ENCODE data around the gene RPGRIP1.
"Not testable (repeated sequence)": the region's sequence is repeated elsewhere in the genome, so short reads cannot be mapped to it uniquely, and the experiment has no call there.

The RPGRIP1 gene

GRCh38 chr14:21299562-21300130 lies 19.8 kb downstream of the RPGRIP1 start:
- no peak for DNase-seq (ENCODE audit: low read depth in 3 of 3, low spot score in 1 of 3)

DNA sequence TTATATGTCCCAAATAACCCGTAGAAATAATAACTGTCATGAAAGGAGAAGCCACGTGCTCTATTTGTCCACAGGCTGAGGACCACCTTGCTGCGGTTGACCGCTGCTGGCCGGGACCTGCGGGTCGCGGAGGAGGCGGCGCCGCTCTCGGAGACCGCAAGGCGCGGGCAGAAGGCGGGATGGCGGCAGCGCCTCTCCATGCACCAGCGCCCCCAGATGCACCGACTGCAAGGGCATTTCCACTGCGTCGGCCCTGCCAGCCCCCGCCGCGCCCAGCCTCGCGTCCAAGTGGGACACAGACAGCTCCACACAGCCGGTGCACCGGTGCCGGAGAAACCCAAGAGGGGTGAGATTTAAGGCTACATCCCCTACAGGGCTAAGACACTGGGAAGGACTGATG lies 21.0 kb downstream of the RPGRIP1 start:
- DNase-seq (ENCODE audit: low read depth in 3 of 3, low spot score in 1 of 3) = peak in 1 of 3 donors; percentile 15

- no peak for DNase-seq (ENCODE audit: low read depth in 3 of 3, low spot score in 1 of 3)
Measured at GRCh38 chr14:21302013-21302835, 22.3 kb downstream of the RPGRIP1 start.

GRCh38 chr14:21302836-21303140 lies 22.9 kb downstream of the RPGRIP1 start:
- DNase-seq (ENCODE audit: low read depth in 3 of 3, low spot score in 1 of 3) = not testable (repeated sequence)

DNA sequence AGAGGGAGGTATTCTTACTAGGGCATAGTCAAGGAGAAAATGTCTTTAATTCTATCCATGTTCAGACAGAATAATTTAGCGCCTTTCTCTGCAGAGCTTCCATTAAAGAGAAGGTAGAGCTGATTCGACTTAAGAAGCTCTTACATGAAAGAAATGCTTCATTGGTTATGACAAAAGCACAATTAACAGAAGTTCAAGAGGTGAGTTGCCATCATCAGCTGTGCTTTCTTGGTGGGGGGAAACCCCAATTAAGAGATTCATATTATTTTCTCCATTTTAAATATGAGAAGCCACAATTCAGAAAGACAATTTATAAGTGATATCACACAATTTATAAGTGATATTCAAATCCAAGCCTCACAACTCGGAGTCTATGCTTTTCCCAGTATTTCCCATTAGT lies 27.8 kb downstream of the RPGRIP1 start:
- DNase-seq (ENCODE audit: low read depth in 3 of 3, low spot score in 1 of 3) = no peak

DNA sequence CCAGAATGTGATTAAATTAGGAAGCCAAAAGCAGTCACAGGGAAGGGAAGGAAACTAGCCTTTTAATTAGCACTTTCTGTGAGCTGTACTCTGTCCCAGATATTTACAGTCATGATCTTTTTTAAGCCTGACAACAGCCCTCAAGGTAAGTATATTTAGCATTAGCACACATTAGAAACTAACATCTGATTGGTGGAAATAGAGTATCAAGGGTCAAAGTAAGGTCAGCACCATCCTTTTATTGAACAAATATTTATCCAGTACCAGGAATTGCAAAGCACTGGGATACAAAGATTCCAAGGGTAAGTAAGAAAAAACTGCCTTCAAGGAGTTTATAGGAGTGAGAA lies 28.2 kb downstream of the RPGRIP1 start:
- DNase-seq (ENCODE audit: low read depth in 3 of 3, low spot score in 1 of 3) = no peak

DNA sequence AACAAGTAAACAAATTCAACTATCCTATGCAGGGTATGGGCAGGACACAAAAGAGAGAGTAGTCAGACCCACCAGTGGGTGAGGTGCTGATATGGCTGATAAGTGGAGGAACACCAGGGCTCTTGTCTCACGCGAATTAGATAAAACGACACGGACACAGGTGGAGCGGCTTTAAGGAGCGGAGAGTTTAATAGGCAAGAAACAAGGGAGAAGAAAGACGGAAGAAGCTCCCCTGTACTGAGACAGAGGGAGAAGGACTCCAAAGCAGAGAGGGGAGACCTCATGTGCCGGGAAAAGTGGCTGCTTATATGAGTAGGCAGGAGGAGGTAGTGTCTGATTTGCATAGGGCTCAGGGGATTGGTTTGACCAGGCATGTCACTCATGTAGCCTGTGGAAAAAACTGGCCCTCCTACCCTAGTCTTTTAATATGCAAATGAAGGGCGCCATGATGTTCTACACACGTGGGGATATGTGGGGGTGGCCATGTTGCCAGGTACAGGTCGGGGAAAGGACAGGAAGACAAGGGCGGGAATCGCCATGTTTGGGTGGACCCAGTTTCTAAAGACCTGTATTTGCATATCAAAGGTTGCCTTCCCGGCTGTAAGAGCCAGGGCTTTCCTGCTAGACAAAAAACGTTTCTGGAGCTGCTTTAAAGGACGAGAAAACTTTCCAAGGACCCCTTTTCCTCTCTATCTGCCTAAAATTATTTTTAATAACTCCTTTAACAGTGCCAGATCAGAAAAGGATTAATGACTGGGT lies 28.8 kb downstream of the RPGRIP1 start:
- DNase-seq (ENCODE audit: low read depth in 3 of 3, low spot score in 1 of 3) = peak; percentile 46 to 64 (median 48)

DNA sequence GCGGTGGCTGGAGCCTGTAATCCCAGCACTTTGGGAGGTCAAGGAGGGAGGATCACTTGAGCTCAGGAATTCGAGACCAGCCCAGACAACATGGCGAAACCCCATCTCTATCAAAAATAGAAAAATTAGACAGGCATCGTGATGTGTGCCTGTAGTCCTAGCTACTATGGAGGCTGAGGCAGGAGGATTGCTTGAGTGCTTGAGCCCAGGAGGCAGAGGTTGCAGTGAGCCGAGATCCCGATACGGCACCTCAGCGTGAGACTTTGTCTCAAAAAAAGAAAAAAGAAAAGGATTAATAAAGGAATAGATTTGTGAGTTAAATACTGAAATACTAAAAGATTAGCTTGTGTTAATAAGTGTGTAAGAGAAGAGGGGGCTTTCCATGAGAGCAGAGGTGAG lies 29.4 kb downstream of the RPGRIP1 start:
- no peak for DNase-seq (ENCODE audit: low read depth in 3 of 3, low spot score in 1 of 3)

GRCh38 chr14:21309956-21310355 lies 30.1 kb downstream of the RPGRIP1 start:
- DNase-seq (ENCODE audit: low read depth in 3 of 3, low spot score in 1 of 3) = no peak

GRCh38 chr14:21311614-21312013 lies 31.7 kb downstream of the RPGRIP1 start:
- no peak for DNase-seq (ENCODE audit: low read depth in 3 of 3, low spot score in 1 of 3)

GRCh38 chr14:21313512-21313911 lies 33.6 kb downstream of the RPGRIP1 start:
- DNase-seq (ENCODE audit: low read depth in 3 of 3, low spot score in 1 of 3) = no peak

DNA sequence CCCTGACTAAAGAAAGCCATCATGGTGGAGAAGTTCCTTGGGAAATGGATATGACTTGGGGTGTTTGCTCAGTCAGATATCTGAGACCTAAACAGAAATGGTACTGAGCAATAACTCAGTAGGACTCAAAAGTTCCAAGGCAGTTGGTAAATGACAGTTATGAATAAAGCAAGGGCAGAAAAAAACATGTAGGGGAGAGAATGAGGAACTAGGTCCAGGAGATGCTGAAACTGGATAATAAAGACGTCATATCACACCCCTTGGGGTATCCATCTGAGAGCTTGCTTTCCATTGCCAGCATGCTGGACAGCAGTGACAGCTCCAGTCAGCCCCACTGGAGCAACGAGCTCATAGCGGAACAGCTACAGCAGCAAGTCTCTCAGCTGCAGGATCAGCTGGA lies 37.5 kb downstream of the RPGRIP1 start:
- DNase-seq (ENCODE audit: low read depth in 3 of 3, low spot score in 1 of 3) = no peak

DNA sequence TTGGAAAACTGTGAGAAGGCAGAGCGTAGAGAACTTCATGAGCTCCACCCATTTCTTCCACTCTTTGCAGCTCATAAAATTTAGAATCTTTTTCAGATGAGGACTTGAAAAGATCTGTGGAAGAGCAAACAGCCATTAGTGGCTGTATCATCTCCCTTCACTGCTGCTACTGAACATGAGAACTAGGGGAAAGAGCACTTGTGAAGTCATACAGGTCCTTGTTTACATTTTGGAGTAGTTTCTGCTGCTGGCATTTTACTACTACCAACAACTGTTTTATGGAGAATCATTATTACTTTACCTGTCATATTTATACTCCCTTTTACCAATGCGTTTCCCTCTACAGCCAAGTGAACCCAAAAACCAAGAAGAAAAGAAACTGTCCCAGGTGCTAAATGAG lies 41.0 kb downstream of the RPGRIP1 start:
- DNase-seq (ENCODE audit: low read depth in 3 of 3, low spot score in 1 of 3) = no peak

DNA sequence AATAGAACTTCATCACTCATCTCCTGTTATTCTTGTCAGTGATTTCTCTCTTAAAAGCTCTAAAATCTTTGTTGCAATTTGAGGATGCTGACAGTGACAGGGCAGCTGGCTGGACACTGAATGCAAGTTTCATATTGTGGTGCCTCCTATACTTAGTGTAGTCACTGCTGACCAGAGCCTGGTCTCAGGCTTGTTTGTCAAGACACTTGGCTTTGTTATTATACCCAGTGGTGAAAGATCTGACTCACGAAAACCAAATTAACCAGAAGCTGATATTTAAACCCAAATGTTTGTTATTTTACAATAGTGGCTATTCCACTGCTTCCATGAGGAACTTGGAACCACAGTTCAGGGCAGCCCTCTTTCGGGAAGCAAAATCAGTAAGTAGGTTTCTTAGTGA lies 42.8 kb downstream of the RPGRIP1 start:
- DNase-seq (ENCODE audit: low read depth in 3 of 3, low spot score in 1 of 3) = no peak

DNA sequence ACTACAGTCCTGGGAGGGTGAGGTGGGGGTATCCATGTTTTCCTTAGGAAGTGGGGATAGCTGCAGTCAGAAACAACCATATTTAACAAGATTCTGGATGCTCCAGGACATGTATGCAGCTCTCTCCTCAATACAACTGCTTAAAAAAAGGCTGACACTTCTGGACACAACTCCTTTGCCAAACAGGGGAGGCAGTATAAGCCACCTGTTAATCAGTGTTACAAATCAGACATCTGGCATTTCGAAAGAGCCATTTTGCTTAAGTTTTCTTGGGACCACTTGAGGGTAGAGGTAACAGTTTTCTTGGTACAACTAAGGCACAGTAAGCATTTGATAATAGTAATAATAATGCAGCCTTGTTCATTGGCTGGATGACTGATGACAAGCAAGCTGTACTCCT lies 47.1 kb downstream of the RPGRIP1 start:
- DNase-seq (ENCODE audit: low read depth in 3 of 3, low spot score in 1 of 3) = no peak
